Left ventricle myocardium inferior (tissue), 1 donor: ENCODE results near the gene OR2Y1. TPM values are rescaled to one million over a fixed set of nuclear protein-coding genes. Genes with fewer than 3 reads are reported as not detected.

Source experiments
- DNase-seq: peaks from one replicate; pipeline ENCODE4 v3.0.0-alpha.2; 2020
- H3K27ac ChIP-seq: fragments of 200-600 bp; replicated peaks from 2 replicates; pipeline ENCODE4 v1.8.0; 2021
- H3K27me3 ChIP-seq: fragments of 200-600 bp; 2 replicates; pipeline ENCODE4 v1.8.0; 2021; ENCODE audit warnings: low read depth
- H3K36me3 ChIP-seq: fragments of 200-600 bp; 2 replicates; pipeline ENCODE4 v1.8.0; 2021
- H3K4me1 ChIP-seq: fragments of 200-600 bp; 2 replicates; pipeline ENCODE4 v1.8.0; 2021
- H3K4me3 ChIP-seq: fragments of 200-600 bp; 2 replicates; pipeline ENCODE4 v1.8.0; 2021; ENCODE audit warnings: mild to moderate bottlenecking, moderate library complexity
- H3K9me3 ChIP-seq: fragments of 200-600 bp; replicated peaks from 2 replicates; pipeline ENCODE4 v1.8.0; 2021
- CTCF ChIP-seq: fragments of 200-600 bp; IDR thresholded peaks from 2 replicates; pipeline ENCODE4 v1.8.0; 2021; ENCODE audit warnings: antibody characterized with exemption, mild to moderate bottlenecking, borderline replicate concordance
- intact Hi-C: fragments of 100-400 bp; cut with micrococcal nuclease; formaldehyde crosslinking; loops from one replicate; pipeline ENCODE4 v1.11.0; 2022
- total RNA-seq: library from RNA; stranded (reverse); fragmentation: NEBNext Ultra II Directional; extraction: Animal tissue kit (Norgen Biotek cat#: 25700); gene quantifications from one replicate; pipeline ENCODE4 v1.2.1, GENCODE V29; 2021
- donor health status: DM: no; HTN: yes; CAD: no; lungs with severe emphysema.

The OR2Y1 gene
- total RNA-seq, 1 donor from 2014 or later, result not detected

GRCh38 chr5:180699042-180699441 is 40.8 kb downstream of the OR2Y1 start:
- TF ChIP-seq CTCF, result no peak
- H3K4me3 ChIP-seq, result no peak overlapping the region
- H3K9me3 ChIP-seq, result peaks cover 53% of the 10 kb centered on the region
- peaks cover 56% of the 10 kb centered on the region for H3K27me3 ChIP-seq
- H3K36me3 ChIP-seq, result no peaks in the 10 kb centered on the region
- DNase-seq, result no peak
- intact Hi-C loops, result no loop called here
- H3K27ac ChIP-seq, result no peak overlapping the region
- no peaks in the 10 kb centered on the region for H3K4me1 ChIP-seq

GRCh38 chr5:180696116-180696515 is 43.7 kb downstream of the OR2Y1 start:
- H3K27ac ChIP-seq, result no peak overlapping the region
- H3K36me3 ChIP-seq, result no peaks in the 10 kb centered on the region
- H3K4me1 ChIP-seq, result no peaks in the 10 kb centered on the region
- DNase-seq, result no peak
- intact Hi-C loops, result no loop called here
- no peak overlapping the region for H3K4me3 ChIP-seq
- no peak for TF ChIP-seq CTCF
- peaks cover 39% of the 10 kb centered on the region for H3K9me3 ChIP-seq
- peaks cover 63% of the 10 kb centered on the region for H3K27me3 ChIP-seq

GRCh38 chr5:180692429-180692828 is 47.4 kb downstream of the OR2Y1 start:
- Histone ChIP-seq H3K27me3 (peaks cover 83% of the 10 kb centered on the region), H3K36me3 (no peaks in the 10 kb centered on the region), H3K4me3 (no peak overlapping the region), H3K4me1 (no peaks in the 10 kb centered on the region), H3K27ac (no peak overlapping the region), H3K9me3 (peaks cover 19% of the 10 kb centered on the region)
- intact Hi-C loops, result no loop called here
- no peak for TF ChIP-seq CTCF
- DNase-seq, result no peak

- Histone ChIP-seq H3K4me3 (no peak overlapping the region), H3K4me1 (no peaks in the 10 kb centered on the region), H3K36me3 (no peaks in the 10 kb centered on the region), H3K9me3 (peaks cover 13% of the 10 kb centered on the region), H3K27ac (no peak overlapping the region), H3K27me3 (peaks cover 84% of the 10 kb centered on the region)
- no peak for TF ChIP-seq CTCF
- no peak for DNase-seq
- intact Hi-C loops, result no loop called here
These were observed 48.8 kb downstream of the OR2Y1 start for GRCh38 chr5:180691046-180691445.

- peaks cover 8% of the 10 kb centered on the region for H3K9me3 ChIP-seq
- intact Hi-C loops, result no loop called here
- TF ChIP-seq CTCF, result no peak
- H3K36me3 ChIP-seq, result no peaks in the 10 kb centered on the region
- H3K4me1 ChIP-seq, result no peaks in the 10 kb centered on the region
- no peak overlapping the region for H3K4me3 ChIP-seq
- no peak for DNase-seq
- peaks cover 87% of the 10 kb centered on the region for H3K27me3 ChIP-seq
- H3K27ac ChIP-seq, result no peak overlapping the region
These were observed 49.3 kb downstream of the OR2Y1 start for GRCh38 chr5:180690562-180690961.

GRCh38 chr5:180689775-180690174 is 50.1 kb downstream of the OR2Y1 start:
- no peak for DNase-seq
- intact Hi-C loops, result no loop called here
- Histone ChIP-seq H3K9me3 (peaks cover under 1% of the 10 kb centered on the region), H3K4me3 (no peak overlapping the region), H3K27me3 (peaks cover 94% of the 10 kb centered on the region), H3K4me1 (no peaks in the 10 kb centered on the region), H3K36me3 (no peaks in the 10 kb centered on the region), H3K27ac (no peak overlapping the region)
- TF ChIP-seq CTCF, result no peak
